SK-N-SH treated with all-trans-retinoic acid at 6 μM for 48 hours (cell line): ENCODE results near the gene ULK3.

Source experiments
- CREB5 ChIP-seq: fragments of 250-450 bp; sonication (Bioruptor Pico); IDR thresholded peaks from 2 replicates; pipeline ENCODE4 v1.5.1; 2020; ENCODE audit warnings: low read depth, mild to moderate bottlenecking, moderate library complexity
- ESRRG ChIP-seq: fragments of 250-450 bp; sonication (Bioruptor Pico); IDR thresholded peaks from 2 replicates; pipeline ENCODE4 v1.6.1; 2021; ENCODE audit warnings: mild to moderate bottlenecking
- ISL1 ChIP-seq: fragments of 250-450 bp; sonication (Bioruptor Pico); IDR thresholded peaks from 2 replicates; pipeline ENCODE4 v2.1.2; 2022; ENCODE audit warnings: mild to moderate bottlenecking, moderate library complexity
- PATZ1 ChIP-seq: fragments of 250-450 bp; sonication (Bioruptor Pico); IDR thresholded peaks from 2 replicates; pipeline ENCODE4 v1.8.0; 2020; ENCODE audit warnings: mild to moderate bottlenecking, moderate library complexity, borderline replicate concordance
- PPARA ChIP-seq: fragments of 250-450 bp; sonication (Bioruptor Pico); IDR thresholded peaks from 2 replicates; pipeline ENCODE4 v1.5.0; 2020; ENCODE audit warnings: mild to moderate bottlenecking, borderline replicate concordance
- RARB ChIP-seq: fragments of 250-450 bp; sonication (Bioruptor Pico); IDR thresholded peaks from 2 replicates; pipeline ENCODE4 v1.8.0; 2021; ENCODE audit warnings: mild to moderate bottlenecking, moderate library complexity
- SNAI2 ChIP-seq: fragments of 250-450 bp; sonication (Bioruptor Pico); IDR thresholded peaks from 2 replicates; pipeline ENCODE4 v1.5.0; 2020; ENCODE audit warnings: mild to moderate bottlenecking, moderate library complexity
- TSHZ2 ChIP-seq: fragments of 250-450 bp; sonication (Bioruptor Pico); IDR thresholded peaks from 2 replicates; pipeline ENCODE4 v1.5.0; 2020; ENCODE audit warnings: mild to moderate bottlenecking, moderate library complexity
- ZFP3 ChIP-seq: fragments of 250-450 bp; sonication (Bioruptor Pico); IDR thresholded peaks from 2 replicates; pipeline ENCODE4 v1.5.0; 2020; ENCODE audit warnings: mild to moderate bottlenecking, moderate library complexity
- ZNF8 ChIP-seq: fragments of 450-650 bp; formaldehyde crosslinking; IDR thresholded peaks from 2 replicates; pipeline ENCODE4 v1.5.0; 2020; ENCODE audit warnings: mild to moderate bottlenecking, moderate library complexity

GRCh38 chr15:74789741-74790079 lies 53.2 kb downstream of the ULK3 start:
- no peak for TF ChIP-seq TSHZ2
- no peak for TF ChIP-seq ZNF8 (CRISPR knock-in tag)
- no peak for TF ChIP-seq PATZ1 (CRISPR knock-in tag)
- TF ChIP-seq ISL1 (CRISPR knock-in tag) = no peak
- no peak for TF ChIP-seq ZFP3 (CRISPR knock-in tag)
- no peak for TF ChIP-seq CREB5
- TF ChIP-seq PPARA (CRISPR knock-in tag) = no peak
- TF ChIP-seq RARB (CRISPR knock-in tag) = no peak
- no peak for TF ChIP-seq ESRRG (CRISPR knock-in tag)
- TF ChIP-seq SNAI2 (CRISPR knock-in tag) = no peak
